ENCODE results near the gene HACD4. TPM values are rescaled to one million over a fixed set of nuclear protein-coding genes. Genes with fewer than 3 reads are reported as not detected.

The HACD4 gene
- total RNA-seq, 1 experiment from 2014 or later: 4.5 TPM

DNA sequence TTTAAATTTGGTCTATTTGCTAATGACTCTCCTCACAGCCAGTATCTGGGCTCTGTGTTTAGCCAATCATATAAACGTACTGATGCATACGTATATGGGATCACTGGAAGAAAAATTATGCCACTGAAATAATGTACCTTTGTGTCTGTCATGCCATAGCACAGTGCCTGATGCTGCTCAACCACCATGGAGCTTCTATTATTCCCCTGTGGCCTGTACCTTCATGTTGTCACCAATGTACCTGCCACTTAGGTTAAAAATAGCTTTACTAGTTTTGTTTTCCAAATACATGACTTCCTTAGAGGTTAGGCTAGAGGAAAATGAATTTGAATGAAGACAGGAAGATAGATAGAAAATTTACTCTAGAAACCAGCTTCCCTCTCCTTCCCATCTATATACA is 34.6 kb downstream of the HACD4 start:
- TF ChIP-seq, protein P1, sequence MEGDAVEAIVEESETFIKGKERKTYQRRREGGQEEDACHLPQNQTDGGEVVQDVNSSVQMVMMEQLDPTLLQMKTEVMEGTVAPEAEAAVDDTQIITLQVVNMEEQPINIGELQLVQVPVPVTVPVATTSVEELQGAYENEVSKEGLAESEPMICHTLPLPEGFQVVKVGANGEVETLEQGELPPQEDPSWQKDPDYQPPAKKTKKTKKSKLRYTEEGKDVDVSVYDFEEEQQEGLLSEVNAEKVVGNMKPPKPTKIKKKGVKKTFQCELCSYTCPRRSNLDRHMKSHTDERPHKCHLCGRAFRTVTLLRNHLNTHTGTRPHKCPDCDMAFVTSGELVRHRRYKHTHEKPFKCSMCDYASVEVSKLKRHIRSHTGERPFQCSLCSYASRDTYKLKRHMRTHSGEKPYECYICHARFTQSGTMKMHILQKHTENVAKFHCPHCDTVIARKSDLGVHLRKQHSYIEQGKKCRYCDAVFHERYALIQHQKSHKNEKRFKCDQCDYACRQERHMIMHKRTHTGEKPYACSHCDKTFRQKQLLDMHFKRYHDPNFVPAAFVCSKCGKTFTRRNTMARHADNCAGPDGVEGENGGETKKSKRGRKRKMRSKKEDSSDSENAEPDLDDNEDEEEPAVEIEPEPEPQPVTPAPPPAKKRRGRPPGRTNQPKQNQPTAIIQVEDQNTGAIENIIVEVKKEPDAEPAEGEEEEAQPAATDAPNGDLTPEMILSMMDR (conservative IDR thresholded peaks at IDR 0.05): no peak
- no peak for TF ChIP-seq EZH2 (IDR thresholded peaks at IDR 0.05; ENCODE audit: low read depth)
- Histone ChIP-seq H3K4me3 (no peak overlapping the region), H3F3A (ENCODE audit: insufficient read depth, low read depth) (no peaks in the 10 kb centered on the region), H3K27ac (no peak overlapping the region), H4K20me1 (ENCODE audit: insufficient read depth) (no peaks in the 10 kb centered on the region), H3K4me2 (no peak overlapping the region), H3K9me3 (ENCODE audit: insufficient read depth, low read depth) (no peaks in the 10 kb centered on the region), H3K79me2 (ENCODE audit: low read depth) (no peaks in the 10 kb centered on the region), H3K36me3 (ENCODE audit: low read depth) (no peaks in the 10 kb centered on the region), H3K27me3 (ENCODE audit: insufficient read depth, low read depth) (no peaks in the 10 kb centered on the region), H3K4me1 (replicated peaks; ENCODE audit: insufficient read depth) (no peaks in the 10 kb centered on the region), H2AFZ (no peak overlapping the region), H3K9me2 (ENCODE audit: insufficient read depth) (no peaks in the 10 kb centered on the region)
- BruUV-seq (replicated peaks): no TSS peak
- DNase-seq: no peak
- CTCF ChIA-PET: no interaction called here
- POLR2A ChIA-PET (ENCODE audit: unreplicated experiment): no interaction called here
- intact Hi-C loops (cut with micrococcal nuclease; ENCODE audit: unreplicated experiment): no loop called here

DNA sequence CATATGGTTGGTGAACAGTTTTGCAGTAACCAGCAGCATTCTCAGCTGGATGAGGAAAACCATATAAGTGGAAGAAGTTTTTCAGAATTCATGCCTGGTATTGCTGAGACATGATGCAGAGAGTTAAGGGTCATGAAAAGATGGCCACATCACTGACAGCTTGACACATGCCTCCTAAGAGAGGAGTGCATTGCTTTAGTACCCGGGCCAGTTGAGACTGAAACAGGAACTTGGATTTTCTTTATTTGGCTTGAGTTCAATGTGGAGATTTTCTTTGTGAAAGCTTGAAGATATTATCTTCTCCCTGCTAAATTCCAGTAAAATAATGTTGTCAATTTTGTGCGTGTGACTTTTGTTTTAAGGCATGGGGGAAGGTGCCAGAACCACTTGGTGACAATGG is 35.8 kb downstream of the HACD4 start:
- Histone ChIP-seq H3K4me2 (no peak overlapping the region), H3K36me3 (ENCODE audit: low read depth) (no peaks in the 10 kb centered on the region), H3K4me1 (replicated peaks; ENCODE audit: insufficient read depth) (no peaks in the 10 kb centered on the region), H2AFZ (no peak overlapping the region), H3K4me3 (no peak overlapping the region), H3F3A (ENCODE audit: insufficient read depth, low read depth) (no peaks in the 10 kb centered on the region), H3K27me3 (ENCODE audit: insufficient read depth, low read depth) (no peaks in the 10 kb centered on the region), H3K9me3 (ENCODE audit: insufficient read depth, low read depth) (no peaks in the 10 kb centered on the region), H4K20me1 (ENCODE audit: insufficient read depth) (no peaks in the 10 kb centered on the region), H3K9me2 (ENCODE audit: insufficient read depth) (no peaks in the 10 kb centered on the region), H3K27ac (no peak overlapping the region), H3K79me2 (ENCODE audit: low read depth) (no peaks in the 10 kb centered on the region)
- intact Hi-C loops (cut with micrococcal nuclease; ENCODE audit: unreplicated experiment): no loop called here
- ChIA-PET CTCF (no interaction called here), POLR2A (ENCODE audit: unreplicated experiment) (no interaction called here)
- BruUV-seq (replicated peaks): no TSS peak
- no peak for TF ChIP-seq EZH2 (IDR thresholded peaks at IDR 0.05; ENCODE audit: low read depth)
- TF ChIP-seq, protein P1 (conservative IDR thresholded peaks at IDR 0.05): no peak
- DNase-seq: no peak

DNA sequence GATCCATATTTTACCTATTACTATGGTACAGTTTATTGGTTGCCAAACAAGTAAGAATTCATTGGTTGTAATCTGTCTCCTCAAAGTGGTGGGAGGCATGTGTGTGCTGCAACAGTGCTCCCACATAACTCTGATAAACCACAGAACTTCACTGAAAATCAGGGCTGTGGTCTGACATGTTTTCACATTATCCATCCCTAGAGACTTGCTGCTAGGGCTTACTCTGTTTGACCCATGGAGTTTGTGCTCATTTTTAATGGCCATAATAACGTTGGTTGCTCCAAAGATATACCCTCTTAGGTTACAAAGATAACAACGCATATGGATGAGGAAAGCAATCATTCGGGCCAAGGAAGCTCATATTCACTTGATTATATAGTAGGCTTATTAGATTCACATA is 37.0 kb downstream of the HACD4 start:
- H3F3A ChIP-seq (ENCODE audit: insufficient read depth, low read depth): no peaks in the 10 kb centered on the region
- no peaks in the 10 kb centered on the region for H3K27me3 ChIP-seq (ENCODE audit: insufficient read depth, low read depth)
- H3K4me3 ChIP-seq: no peak overlapping the region
- H3K79me2 ChIP-seq (ENCODE audit: low read depth): no peaks in the 10 kb centered on the region
- no peak overlapping the region for H3K4me2 ChIP-seq
- no peak overlapping the region for H2AFZ ChIP-seq
- ChIA-PET POLR2A (ENCODE audit: unreplicated experiment) (no interaction called here), CTCF (no interaction called here)
- no peaks in the 10 kb centered on the region for H4K20me1 ChIP-seq (ENCODE audit: insufficient read depth)
- intact Hi-C loops (cut with micrococcal nuclease; ENCODE audit: unreplicated experiment): no loop called here
- no TSS peak for BruUV-seq (replicated peaks)
- no peaks in the 10 kb centered on the region for H3K36me3 ChIP-seq (ENCODE audit: low read depth)
- H3K27ac ChIP-seq: no peak overlapping the region
- DNase-seq: no peak
- H3K9me2 ChIP-seq (ENCODE audit: insufficient read depth): no peaks in the 10 kb centered on the region
- H3K4me1 ChIP-seq (replicated peaks; ENCODE audit: insufficient read depth): no peaks in the 10 kb centered on the region
- TF ChIP-seq, protein P1 (conservative IDR thresholded peaks at IDR 0.05): no peak
- no peak for TF ChIP-seq EZH2 (IDR thresholded peaks at IDR 0.05; ENCODE audit: low read depth)
- H3K9me3 ChIP-seq (ENCODE audit: insufficient read depth, low read depth): no peaks in the 10 kb centered on the region

All from PC-9 (cell line).